Activated T-cell treated with anti-CD3 and anti-CD28 coated beads, Interleukin-2, amount 50 U/mL, for 4 hours (primary cell): ENCODE measurements around the gene GSS. TPM values are rescaled to one million over a fixed set of nuclear protein-coding genes. Genes with fewer than 3 reads are reported as not detected.

Experiments
- ATAC-seq, 2 donors: fragments of 200-7000 bp; cut with Tn5 transposase; one replicate each; pipeline ENCODE4 v1.10.0; 2021
- DNase-seq: peaks from one replicate; pipeline ENCODE4 v3.0.0-alpha.2; 2020
- H3K27me3 Mint-ChIP-seq: one replicate; pipeline ENCODE4 v1.8.0; 2021; ENCODE audit warnings: low read depth, mixed read lengths
- H3K36me3 Mint-ChIP-seq: one replicate; pipeline ENCODE4 v1.8.0; 2022; ENCODE audit warnings: mixed read lengths; ENCODE audit not compliant: insufficient read depth
- H3K4me1 Mint-ChIP-seq: one replicate; pipeline ENCODE4 v1.8.0; 2021; ENCODE audit warnings: low read depth, mixed read lengths
- H3K4me3 Mint-ChIP-seq: one replicate; pipeline ENCODE4 v1.8.0; 2021; ENCODE audit warnings: mild to moderate bottlenecking, moderate library complexity, mixed read lengths
- H3K9me3 Mint-ChIP-seq: one replicate; pipeline ENCODE4 v1.8.0; 2021; ENCODE audit warnings: mixed read lengths
- total RNA-seq, 3 donors: library from RNA; stranded (reverse); gene quantifications; one replicate each; pipeline ENCODE4 v1.2.1, GENCODE V29; 2021

The GSS gene
- total RNA-seq: 10 to 100 TPM; 47.8 to 56.2 (median 51.3) TPM

DNA sequence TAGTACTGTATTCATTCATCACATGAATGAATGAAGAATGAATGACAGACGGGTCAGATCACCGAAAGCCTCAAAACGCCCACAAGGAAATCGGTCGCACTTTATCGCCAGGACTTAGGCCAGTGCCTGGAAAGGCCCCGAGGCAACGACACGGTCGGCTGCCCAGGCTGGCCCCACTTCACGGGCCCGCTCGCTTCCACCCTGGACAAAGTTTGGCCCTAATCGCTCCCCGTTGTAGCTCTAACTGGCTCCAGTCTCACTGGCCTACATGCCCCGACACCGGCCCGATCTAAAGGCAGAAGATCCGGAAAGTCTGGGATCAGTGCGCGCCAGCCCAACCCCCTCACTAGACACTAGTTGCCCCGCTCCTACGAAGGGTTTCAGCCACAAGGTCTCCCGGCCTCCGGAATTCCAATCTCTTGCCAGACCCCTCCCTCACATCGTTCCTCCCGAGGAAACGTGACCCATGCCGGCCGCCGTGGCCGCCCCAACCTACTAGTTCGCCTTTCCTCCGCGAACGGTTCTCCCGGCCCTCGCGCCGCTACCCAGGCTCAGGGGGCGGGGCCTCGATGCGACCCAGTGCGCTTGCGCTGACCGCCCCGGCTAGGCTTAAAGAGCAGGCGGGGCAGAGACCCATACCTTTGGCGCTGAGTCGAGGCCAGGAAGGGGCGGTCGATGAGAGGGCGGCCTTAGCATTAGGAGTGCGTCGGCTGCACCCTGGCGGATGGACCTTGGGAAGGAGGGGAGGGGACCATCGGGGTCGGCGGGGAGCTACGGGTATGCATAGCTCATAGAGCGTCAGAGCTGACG is at the start of gene GSS, which contains the start of gene MYH7B:
TSS of gene GSS (minus strand) at position 576 of the 810 bp plus-strand sequence. CDS start 3,954 bp downstream, outside the sequence.
TSS of gene MYH7B (plus strand) at position 638 of the 810 bp plus-strand sequence. CDS start 22,138 bp downstream, outside the sequence.
- H3K9me3 Mint-ChIP-seq: no peaks in the 10 kb centered on the region
- peak; percentile 95 to 96 for ATAC-seq

DNA sequence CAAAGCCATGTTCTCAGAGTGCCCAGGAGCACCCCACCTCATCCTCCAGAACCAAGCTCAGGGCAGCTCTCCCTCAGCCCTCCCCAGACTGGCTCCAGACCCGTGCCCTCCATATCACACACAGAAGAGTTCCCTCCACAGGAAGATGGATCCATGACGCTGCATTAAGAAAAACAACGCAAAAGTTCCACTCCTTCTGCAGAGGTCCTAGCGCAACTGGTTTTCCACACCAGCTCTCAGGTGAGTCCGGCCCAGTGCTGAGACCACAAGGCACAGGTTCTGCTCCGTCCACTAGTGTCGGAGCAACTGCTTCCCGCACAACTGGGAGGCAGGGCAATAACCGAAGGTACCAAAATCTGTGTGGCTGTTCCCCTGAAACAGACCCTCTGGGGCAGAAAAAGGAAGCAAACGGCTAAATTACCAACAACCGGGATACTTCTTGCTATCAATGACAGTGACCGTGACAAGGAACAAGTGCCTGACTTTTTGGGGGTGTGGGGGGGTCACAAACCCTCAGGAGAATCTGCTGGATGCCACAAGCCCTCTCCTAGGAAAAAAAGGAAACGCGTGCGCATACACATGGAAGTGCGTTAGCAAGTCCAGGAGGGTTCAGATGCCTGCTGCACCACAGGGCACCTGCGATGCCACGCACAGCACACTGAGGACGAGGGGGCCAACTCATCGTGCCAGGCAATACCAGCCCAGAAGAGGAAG is 49.3 kb upstream of the GSS start:
- Mint-ChIP-seq H3K9me3 (no peaks in the 10 kb centered on the region), H3K36me3 (peaks cover 36% of the 10 kb centered on the region), H3K4me1 (no peaks in the 10 kb centered on the region), H3K27me3 (no peaks in the 10 kb centered on the region), H3K4me3 (no peak overlapping the region)
- no peak for ATAC-seq
- DNase-seq: no peak

More for the DNA sequence above, at the start of gene GSS, which contains the start of gene MYH7B:
- no peaks in the 10 kb centered on the region for H3K36me3 Mint-ChIP-seq
- peak; percentile 97 for DNase-seq
- H3K4me3 Mint-ChIP-seq: peak within 1 kb of the TSS; percentile 93
- no peaks in the 10 kb centered on the region for H3K27me3 Mint-ChIP-seq
- peaks cover 18% of the 10 kb centered on the region for H3K4me1 Mint-ChIP-seq

DNA sequence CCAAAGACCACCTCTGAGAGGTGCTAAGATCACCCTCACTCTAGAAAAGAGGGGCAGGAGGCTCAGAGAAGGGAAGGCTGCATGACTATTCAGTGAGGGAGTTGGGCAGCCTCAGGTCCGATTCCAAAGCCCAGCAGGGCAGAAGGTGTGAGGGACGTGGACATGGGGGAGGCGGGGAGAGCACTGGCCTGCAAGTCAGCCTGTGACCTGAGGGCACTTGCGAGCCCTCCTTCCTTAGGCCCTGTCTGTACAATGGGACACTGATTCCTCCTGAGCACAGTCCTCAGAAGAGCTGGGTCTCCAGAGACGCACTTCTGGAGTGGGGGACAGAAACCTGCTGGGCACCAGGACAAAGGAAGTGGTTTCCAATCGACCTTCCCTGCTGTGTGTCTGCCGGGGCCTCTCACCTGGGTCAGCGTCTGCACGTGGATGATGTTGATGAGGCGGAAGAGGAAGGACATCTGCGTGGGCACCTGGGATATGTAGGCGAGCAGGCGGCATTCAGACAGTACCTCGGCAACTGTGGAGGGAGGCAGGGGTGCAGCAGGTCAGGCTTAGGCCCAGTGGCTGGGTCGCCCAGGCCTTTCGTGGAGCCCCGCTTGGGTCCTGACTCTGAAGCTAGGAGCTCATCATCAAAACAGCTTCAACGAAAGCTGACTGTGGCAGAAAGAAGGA is 48.6 kb upstream of the GSS start:
- no peak for DNase-seq
- Mint-ChIP-seq H3K9me3 (no peaks in the 10 kb centered on the region), H3K36me3 (peaks cover 38% of the 10 kb centered on the region), H3K27me3 (no peaks in the 10 kb centered on the region), H3K4me3 (no peak overlapping the region), H3K4me1 (no peaks in the 10 kb centered on the region)
- ATAC-seq: no peak

DNA sequence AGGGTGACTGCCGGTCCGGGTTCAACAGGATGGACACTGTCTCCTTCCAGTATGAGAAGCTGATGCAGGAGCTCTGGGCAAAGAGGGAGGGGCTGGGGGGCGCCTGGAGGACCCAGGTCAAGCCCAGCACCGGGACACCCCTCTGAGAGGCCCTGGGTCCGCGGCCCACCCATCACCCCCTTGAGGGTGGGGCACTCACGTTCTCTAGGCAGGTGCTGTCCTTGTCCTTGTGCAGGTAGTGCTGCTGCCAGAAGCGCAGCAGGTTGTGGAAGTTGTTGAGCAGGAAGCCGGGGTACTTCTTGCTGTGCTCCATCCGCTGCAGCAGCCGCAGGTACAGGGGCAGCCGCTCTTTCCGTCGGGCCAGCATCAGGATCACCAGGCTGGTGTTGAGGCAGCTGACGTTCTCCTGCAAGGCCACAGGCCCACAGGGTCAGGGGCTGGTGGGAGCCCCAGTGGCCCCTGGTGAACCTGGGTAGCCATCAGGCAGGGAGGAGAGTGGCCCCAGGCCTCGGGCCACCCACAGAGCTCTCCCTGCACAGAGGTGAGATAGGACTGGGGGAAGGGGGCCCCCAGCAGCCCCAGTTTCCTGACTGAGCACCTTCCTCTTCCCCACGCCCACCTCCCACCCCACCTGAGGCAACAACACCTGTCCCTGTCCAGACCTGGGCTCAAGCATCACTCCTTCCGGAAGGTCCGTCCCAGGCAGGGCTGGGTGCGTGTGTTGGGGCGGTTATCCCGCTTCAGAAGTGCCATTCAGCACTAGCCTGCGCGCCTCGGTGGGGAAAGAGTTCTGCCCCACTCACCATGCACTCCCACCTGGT is 47.8 kb upstream of the GSS start:
- DNase-seq (no peak), ATAC-seq (no peak)
- H3K9me3 Mint-ChIP-seq: no peaks in the 10 kb centered on the region
- no peaks in the 10 kb centered on the region for H3K4me1 Mint-ChIP-seq
- H3K4me3 Mint-ChIP-seq: no peak overlapping the region
- H3K36me3 Mint-ChIP-seq: peaks cover 37% of the 10 kb centered on the region
- no peaks in the 10 kb centered on the region for H3K27me3 Mint-ChIP-seq

DNA sequence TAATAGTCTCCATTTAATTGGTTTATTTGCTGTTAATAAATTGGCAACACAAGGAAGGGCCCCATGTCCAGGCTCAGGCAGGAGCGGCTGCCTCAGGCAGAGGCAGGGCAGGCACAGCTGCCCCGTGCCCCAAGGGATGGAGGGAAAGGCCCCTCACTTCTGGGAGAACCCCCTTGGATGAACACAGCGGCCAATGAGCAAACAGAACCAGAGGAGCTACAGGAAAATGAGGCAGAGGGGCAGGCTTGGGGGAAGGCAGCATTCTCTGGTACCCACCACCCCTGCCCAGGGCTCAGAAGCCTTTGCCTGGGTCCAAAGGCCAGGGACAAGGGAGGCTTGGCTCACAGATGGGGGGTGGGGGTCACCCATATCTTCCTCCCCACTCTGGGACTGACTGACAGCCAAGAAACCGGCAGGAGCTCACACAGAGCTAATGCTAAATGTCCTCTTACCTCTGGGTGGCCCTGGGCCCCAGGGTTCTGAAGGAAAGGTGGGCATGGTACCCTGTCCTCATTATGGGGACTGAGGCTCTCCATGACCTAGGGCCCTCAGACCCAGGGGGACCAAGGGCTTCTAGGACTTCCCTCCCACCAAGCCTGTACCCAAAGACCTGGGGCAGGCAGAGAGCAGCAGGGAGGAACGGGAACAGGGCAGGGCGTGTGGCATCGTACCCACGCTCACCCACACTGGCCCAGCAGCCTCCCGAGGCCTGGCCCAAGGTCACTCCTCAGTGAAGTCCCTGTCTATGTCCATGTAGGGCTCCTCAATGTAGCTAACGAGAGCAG is 47.0 kb upstream of the GSS start:
- Mint-ChIP-seq H3K27me3 (no peaks in the 10 kb centered on the region), H3K9me3 (no peaks in the 10 kb centered on the region), H3K4me1 (no peaks in the 10 kb centered on the region), H3K4me3 (no peak overlapping the region), H3K36me3 (peaks cover 36% of the 10 kb centered on the region)
- DNase-seq (no peak), ATAC-seq (no peak)

DNA sequence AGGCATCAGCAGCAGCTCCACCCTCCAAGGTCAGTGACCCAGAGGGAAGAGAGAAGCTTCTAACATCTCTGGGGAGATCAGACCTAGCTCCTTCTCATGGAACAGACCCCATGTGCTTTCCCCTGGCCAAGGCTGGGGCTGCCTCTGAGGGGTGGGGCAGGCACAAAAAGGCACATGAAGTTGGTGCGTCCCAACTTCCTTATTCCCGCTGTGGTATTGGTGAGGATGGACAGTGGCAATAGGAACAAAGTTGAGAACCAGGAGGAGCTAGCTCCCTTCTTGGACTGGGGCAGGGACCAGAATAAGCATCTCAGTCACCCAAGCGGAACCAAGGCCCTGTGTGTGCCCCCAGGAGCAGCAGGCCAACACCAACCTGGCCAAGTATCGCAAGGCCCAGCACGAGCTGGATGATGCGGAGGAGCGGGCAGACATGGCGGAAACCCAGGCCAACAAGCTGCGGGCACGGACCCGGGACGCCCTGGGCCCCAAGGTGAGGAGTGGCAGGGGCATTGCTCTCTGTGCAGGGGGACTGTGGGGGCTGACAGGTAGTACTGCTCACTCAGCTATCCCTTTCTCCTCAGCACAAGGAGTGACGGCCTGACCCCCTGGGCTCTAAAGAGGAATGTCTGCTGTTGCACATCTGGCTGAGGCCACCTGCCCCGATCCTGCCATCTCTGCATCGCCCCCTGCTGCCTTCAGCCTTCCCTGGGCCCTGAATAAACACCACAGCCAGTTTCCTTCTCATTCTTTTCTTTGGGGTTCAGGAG is 46.2 kb upstream of the GSS start:
- H3K36me3 Mint-ChIP-seq: peaks cover 37% of the 10 kb centered on the region
- H3K4me1 Mint-ChIP-seq: no peaks in the 10 kb centered on the region
- no peaks in the 10 kb centered on the region for H3K9me3 Mint-ChIP-seq
- H3K4me3 Mint-ChIP-seq: no peak overlapping the region
- H3K27me3 Mint-ChIP-seq: no peaks in the 10 kb centered on the region
- ATAC-seq (no peak), DNase-seq (no peak)

DNA sequence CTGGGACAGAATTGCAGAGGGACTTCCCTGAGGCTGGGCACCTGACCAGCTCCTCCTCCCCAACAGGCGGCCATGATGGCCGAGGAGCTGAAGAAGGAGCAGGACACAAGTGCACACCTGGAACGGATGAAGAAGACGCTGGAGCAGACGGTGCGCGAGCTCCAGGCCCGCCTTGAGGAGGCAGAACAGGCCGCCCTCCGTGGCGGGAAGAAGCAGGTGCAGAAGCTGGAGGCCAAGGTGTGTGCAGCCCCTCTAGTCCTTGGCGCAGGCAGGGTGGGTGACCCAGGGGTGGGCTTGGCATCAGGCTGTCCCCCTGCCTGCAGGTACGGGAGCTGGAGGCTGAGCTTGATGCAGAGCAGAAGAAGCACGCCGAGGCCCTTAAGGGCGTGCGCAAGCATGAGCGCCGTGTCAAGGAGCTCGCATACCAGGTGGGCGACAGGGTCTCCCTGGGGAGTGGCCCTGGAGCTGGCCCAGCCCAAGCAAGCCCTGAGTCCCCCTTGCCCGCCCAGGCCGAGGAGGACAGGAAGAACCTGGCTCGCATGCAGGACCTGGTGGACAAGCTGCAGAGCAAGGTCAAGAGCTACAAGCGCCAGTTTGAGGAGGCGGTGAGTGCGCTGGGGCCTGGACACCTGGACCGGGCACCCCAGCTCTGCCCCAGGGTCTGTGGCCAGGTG is 45.5 kb upstream of the GSS start:
- ATAC-seq (no peak), DNase-seq (no peak)
- Mint-ChIP-seq H3K4me1 (no peaks in the 10 kb centered on the region), H3K36me3 (peaks cover 35% of the 10 kb centered on the region), H3K9me3 (no peaks in the 10 kb centered on the region), H3K27me3 (no peaks in the 10 kb centered on the region), H3K4me3 (no peak overlapping the region)

DNA sequence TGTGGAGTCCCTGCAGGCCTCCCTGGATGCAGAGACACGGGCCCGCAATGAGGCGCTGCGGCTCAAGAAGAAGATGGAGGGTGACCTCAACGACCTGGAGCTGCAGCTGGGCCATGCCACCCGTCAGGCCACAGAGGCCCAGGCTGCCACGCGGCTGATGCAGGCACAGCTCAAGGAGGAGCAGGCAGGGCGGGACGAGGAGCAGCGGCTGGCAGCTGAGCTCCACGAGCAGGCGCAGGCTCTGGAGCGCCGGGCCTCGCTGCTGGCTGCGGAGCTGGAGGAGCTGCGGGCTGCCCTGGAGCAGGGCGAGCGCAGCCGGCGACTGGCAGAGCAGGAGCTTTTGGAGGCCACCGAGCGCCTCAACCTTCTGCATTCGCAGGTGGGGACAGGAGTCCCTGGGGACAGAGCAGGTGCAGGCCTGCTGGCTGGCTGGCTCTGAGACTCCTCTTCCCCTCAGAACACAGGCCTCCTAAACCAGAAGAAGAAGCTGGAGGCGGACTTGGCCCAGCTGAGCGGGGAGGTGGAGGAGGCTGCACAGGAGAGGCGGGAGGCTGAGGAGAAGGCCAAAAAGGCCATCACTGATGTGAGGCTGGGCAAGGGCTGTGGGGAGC is 44.8 kb upstream of the GSS start:
- Mint-ChIP-seq H3K4me1 (no peaks in the 10 kb centered on the region), H3K4me3 (no peak overlapping the region), H3K9me3 (no peaks in the 10 kb centered on the region), H3K36me3 (peaks cover 37% of the 10 kb centered on the region), H3K27me3 (no peaks in the 10 kb centered on the region)
- ATAC-seq: no peak
- DNase-seq: no peak

DNA sequence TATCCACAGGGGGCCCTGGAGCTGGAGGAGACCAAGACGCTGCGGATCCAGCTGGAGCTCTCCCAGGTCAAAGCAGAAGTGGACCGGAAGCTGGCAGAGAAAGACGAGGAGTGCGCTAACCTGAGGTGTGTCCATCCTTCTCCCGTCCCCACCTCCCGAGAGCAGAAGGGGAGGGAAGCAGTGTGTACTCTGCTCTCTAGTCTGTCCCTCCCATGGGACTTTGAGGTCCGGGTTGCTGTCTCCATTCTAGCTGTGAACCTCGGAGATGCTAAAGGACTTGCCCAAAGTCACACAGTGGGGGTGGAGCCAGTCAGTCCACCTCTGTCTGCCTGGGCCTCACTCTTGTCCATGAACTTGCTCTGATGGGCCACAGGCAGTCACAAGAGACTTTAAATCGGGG is 44.2 kb upstream of the GSS start:
- H3K9me3 Mint-ChIP-seq: no peaks in the 10 kb centered on the region
- no peaks in the 10 kb centered on the region for H3K4me1 Mint-ChIP-seq
- no peak for ATAC-seq
- H3K27me3 Mint-ChIP-seq: no peaks in the 10 kb centered on the region
- H3K36me3 Mint-ChIP-seq: peaks cover 37% of the 10 kb centered on the region
- no peak overlapping the region for H3K4me3 Mint-ChIP-seq
- no peak for DNase-seq

DNA sequence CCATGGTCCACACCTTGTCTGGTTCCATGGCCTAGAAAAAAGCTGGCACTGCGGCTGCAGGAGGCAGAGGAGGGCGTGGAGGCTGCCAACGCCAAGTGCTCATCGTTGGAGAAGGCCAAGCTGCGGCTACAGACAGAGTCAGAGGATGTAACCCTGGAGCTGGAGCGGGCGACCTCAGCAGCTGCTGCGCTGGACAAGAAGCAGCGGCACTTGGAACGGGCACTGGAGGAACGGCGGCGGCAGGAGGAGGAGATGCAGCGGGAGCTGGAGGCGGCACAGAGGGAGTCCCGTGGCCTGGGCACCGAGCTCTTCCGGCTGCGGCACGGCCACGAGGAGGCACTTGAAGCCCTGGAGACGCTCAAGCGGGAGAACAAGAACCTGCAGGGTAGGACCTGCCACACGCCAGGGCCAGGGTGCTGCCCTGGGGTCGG is 43.4 kb upstream of the GSS start:
- Mint-ChIP-seq H3K27me3 (no peaks in the 10 kb centered on the region), H3K9me3 (no peaks in the 10 kb centered on the region), H3K4me3 (no peak overlapping the region), H3K4me1 (no peaks in the 10 kb centered on the region), H3K36me3 (peaks cover 33% of the 10 kb centered on the region)
- DNase-seq (no peak), ATAC-seq (no peak)

DNA sequence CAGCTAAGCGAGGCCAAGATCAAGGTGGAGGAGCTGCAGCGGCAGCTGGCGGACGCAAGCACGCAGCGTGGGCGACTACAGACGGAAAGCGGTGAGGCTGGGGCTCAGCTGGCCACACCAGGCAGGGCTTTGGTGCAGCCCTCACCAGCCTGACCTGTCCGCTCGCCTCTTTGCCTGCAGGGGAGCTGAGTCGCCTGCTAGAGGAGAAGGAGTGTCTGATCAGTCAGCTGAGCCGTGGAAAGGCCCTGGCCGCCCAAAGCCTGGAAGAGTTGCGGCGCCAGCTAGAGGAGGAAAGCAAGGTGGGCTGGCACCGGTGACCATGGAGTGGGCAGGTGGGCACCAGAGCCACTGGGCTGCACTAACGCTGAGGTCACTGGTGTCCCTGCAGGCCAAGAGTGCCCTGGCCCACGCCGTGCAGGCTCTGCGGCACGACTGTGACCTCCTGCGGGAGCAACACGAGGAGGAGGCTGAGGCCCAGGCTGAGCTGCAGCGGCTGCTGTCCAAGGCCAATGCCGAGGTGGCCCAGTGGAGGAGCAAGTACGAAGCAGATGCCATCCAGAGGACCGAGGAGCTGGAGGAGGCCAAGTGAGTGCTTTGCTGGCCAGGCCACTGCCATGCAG is 42.8 kb upstream of the GSS start:
- DNase-seq: no peak
- no peaks in the 10 kb centered on the region for H3K9me3 Mint-ChIP-seq
- ATAC-seq: no peak
- H3K4me3 Mint-ChIP-seq: no peak overlapping the region
- H3K4me1 Mint-ChIP-seq: no peaks in the 10 kb centered on the region
- H3K27me3 Mint-ChIP-seq: no peaks in the 10 kb centered on the region
- H3K36me3 Mint-ChIP-seq: peaks cover 33% of the 10 kb centered on the region

DNA sequence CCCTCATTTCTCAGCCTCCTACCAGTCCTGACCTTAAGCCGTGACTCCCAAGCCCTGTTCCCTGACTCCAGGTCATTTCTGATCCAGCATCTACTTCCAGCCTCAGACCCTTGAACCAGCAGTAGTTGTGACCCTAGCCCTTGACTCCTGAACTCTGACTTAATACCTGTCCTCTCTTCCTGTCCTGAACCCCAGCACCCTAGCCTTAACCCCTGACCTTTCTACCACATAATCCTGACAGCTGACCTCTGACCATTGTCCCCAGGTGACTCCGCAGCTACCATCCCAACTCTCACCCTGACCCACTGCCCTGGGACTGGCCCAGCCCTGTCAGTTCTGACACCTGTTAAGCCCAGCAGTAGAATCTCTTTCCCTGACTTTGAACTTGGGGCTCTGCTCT is 42.2 kb upstream of the GSS start:
- ATAC-seq (no peak), DNase-seq (no peak)
- H3K4me1 Mint-ChIP-seq: no peaks in the 10 kb centered on the region
- no peaks in the 10 kb centered on the region for H3K27me3 Mint-ChIP-seq
- H3K9me3 Mint-ChIP-seq: no peaks in the 10 kb centered on the region
- peaks cover 32% of the 10 kb centered on the region for H3K36me3 Mint-ChIP-seq
- no peak overlapping the region for H3K4me3 Mint-ChIP-seq
